ENCODE data around the gene ZNF516.
A peak's percentile ranks its signal among the peaks of the same experiment; 100 is the strongest.

Gene ZNF516

DNA sequence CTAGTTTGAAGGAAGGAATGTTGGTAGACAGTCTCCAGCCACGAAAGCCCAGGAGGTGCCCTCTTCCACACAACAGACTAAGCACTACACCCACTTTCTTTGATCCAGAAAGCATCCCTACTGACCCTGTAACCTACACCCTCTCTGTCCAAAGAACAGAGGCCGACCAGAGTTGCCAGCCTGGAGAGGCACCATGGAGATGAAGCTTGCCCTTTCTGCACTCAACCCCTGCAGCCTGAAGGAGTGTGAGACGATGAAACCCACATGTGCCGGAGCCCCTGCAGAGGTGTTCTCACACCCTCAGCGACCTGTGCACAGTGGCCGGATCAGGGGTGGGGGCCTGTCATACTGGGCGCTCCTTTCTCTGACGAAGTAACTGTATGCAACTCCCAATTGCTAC, 136.3 kb downstream of the ZNF516 start:
- no peak for DNase-seq

DNA sequence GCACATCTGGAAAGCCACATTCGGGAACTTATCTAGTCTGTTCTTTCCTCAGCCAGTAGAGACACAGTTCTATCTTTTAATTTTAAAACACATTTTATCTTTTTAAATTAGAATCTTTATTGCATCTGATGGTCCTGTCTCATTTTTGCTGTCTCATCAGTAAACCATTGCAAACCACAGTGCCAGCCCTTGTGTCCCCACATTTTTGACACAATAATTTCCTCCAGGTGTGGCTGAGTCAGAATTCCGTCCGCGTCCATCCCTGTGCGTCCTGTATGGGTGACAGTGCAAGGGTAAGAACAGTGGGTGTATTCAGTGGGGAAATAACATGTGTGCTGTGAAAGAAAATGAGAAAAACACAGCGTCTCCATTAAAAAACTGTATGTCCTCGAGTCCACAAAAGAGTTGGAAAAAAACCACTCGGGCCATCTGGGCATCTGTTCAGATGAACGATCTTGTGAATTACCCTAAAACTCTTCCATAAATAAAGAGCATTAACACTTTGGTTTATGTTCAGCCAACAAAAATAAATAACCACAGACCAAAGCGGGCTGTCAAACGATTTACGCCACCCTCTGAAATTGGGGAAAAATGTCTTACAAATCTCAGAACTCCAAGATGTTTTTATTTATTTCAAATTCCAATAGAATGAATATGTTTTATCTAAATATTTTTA, 137.3 kb downstream of the ZNF516 start:
- no peak for DNase-seq

DNA sequence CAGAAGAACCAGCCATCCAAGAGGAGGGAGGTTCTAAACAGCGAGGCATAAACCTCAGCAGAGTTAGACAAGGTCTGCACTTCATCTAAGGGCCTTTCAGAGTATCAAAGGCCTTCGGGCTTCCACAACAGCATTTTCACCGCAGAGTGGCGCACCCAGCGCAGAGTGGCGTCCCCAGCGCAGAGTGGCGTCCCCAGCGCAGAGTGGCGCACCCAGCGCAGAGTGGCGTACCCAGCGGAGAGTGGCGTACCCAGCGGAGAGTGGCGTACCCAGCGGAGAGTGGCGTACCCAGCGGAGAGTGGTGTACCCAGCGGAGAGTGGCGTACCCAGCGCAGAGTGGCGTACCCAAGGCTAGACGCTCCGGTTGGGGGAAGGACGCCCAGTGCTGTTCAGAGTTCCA, 137.9 kb downstream of the ZNF516 start:
- no peak for DNase-seq

GRCh38 chr18:76356666-76357065, 138.4 kb downstream of the ZNF516 start:
- DNase-seq = no peak

DNA sequence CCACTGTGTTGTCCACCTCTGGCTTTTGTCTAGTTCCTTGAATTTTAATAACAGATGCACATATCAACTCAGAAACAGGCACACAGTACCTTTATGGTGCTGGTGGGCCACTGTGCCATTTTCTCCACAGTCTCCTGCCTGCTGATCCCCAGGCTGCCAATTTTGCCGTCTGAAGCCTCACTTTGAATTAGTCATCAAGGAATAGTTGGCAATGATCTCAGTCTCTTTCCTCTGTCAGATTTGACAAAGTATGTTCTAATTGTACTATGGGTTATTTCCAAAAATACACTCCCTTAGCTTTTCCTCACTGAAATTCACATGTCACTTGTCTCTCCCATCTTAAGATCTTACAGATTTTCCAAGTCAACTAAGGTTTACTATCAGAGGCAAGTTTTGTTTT, 140.7 kb downstream of the ZNF516 start:
- DNase-seq = no peak

DNA sequence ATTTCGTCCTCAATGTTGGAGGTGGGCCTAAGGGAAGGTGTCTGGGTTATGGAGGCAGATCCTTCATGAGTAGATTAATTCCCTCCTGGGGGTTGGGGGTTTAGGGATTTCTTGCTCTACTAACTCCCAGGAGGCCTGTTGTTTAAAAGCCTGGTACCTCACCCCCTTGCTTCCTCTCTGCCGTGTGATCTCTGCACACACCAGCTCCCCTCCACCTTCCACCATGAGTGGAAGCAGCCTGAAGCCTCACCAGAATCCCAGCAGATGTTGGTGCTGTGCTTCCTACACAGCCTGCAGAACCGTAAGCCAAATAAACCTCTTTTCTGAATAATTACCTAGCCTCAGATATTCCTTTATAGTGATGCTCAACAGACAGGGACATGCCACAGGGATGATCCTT, 141.5 kb downstream of the ZNF516 start:
- DNase-seq = no peak

GRCh38 chr18:76353046-76353445, 142.0 kb downstream of the ZNF516 start:
- no peak for DNase-seq

DNA sequence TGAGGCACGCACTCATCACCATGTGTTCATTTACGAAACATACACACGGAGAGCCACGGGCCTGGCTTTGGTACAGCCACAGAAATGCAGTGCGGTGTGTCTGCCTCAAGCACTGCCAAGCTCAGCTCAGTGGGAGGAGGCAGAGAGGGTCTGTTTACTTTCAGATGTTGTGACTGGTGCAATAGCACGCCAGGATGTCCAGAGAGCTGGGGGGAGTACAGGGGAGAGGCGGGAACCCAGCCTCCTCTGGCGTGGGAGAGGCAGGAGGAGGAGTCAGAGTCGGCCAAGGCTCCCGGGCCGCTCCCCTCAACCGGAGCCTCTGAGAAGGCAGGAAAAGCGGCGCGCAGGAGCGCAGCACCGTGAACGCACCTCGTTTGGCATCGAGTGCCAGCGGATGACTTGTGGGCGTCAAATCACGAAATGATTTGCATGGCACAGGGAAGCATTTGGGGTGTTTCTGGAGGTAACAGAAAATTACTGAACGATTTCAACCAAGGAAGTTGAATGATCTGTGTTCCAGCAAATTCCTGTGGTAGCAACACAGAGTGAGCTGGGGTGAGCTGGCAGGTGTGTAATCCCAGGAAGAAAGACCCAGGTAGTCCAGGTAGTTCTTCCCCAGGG, 143.0 kb downstream of the ZNF516 start:
- no peak for DNase-seq

DNA sequence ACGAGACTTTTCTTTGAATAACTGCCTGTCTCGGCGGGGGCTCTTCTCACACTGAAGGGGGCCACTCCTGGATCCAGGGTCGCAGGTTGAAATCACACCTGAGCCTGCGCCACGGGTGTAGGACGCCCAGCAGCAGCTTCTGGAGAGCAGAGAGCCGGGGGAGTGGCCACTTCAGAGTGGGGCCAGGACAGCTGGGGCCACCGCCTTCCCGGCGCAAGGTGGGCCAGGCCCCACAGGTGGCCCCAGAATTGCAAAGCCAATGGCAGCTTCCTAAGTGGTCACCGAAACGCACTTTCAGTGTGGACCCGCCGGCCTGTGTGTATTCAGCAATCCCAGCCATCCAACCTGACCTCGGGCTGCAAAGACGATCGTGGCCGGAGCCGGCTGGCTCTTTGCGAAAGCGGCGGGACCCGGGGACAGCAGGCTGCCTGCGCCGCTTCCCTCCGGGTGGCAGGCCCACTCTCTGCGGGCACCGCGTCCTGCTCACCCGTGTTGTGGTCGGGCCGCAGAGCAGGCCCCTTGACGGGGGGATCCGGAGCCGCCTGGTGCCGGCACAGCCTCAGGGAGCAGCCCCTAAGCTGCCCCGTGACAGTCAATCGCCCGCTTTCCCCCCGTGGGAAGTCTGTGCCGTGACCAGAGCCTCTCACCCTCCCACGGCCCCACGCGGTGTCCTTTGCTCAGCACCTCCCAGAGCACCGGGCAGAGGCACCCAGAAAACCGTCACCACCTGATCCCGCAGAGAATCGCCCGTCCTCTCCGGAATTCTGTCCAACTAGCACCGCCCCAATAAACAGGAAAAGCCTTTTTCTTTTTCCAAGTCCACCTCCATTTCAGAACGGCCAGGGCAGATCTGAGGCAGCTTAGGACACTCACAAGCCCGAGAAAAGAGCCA, 144.7 kb downstream of the ZNF516 start:
- DNase-seq = no peak

DNA sequence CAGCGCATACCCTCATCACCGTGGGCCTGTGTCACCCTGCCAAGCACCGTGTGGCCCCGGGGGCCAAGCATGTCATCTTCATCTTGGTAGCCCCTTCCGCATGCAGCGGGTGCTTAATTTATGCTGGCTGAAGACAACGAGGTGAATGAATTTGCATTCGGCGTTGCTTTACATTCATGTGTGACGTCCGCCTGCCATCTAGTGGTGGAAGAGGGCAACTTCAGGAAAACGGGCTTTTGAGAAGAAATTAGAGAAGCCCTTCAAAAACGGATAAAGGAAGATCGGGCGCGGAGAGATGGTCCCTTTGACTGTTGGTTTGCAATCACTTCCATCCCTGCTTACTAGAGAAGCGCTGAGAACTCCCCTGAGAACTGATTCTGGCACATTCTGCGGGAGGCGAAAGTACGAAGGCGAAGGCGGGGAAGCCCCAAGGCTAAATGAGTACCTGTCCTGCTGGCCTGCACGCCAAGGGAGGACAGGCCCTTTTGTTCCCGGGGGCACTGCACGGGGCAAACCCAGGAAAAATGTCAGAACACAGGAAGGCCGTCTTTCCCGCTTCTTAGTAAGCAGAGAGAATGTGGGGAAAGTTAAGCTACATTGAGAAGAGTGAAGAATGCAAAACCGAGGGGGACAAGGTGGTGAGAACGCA, 145.9 kb downstream of the ZNF516 start:
- DNase-seq = peak in 3 of 4 experiments; percentile 11 to 25 (median 23)

DNA sequence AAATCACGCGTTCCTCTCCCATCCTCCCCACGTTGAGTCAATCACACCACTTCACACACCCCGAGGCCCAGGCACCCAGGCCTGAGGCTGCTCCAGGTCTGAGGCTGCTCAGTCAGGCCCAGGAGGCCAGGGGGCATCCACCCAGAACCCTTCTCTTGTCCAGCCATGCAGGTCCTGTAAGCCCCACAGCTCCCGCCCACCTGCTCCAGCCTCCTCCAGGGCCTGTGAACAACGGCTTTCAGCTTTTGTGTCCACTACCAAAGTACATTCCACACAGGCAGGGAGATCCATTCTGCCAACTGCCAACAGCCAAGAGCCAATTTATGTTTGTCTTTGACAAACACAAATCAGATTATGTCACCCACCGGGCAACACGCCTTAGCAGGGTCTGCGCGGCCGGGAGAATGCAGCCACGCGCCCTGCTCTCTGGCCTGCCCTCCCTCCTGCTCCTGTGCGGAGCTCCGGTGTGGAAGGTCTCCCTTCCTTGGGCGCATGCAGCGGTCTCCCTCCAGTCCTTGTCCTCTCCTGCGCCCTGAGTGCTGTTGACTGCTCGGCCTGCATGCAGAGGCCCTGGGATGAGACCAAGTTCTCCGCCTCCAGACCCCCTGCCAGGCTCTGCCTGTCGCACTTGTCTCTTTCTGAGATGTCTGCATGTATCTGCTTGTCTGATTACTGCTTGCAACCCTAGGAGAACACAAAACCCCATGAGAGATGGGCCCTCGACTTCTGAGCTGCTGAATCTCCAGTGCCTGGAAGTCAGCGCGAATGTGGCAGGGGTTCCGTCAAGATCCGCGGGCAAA, 146.6 kb downstream of the ZNF516 start:
- DNase-seq = no peak

DNA sequence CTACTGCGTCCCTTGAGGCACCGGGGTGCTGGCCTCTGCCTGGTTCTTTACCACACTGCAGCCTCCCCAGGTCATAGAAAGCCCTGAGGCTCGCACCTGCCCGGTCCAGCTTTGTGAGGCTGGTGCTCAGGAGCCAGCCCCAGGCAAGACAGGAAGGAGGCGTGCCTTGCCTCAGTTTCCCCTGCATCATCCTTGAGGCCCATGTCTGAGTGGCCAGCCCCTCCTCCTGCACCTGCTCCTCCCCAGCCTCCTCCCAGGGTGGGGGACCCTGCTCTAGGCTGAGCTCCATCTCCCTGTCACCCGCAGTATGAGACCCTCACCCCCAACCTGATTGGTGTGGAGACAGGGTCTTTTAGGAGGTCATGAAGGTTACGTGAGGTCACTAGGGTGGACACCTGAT, 147.7 kb downstream of the ZNF516 start:
- no peak for DNase-seq

GRCh38 chr18:76346490-76347130, 148.4 kb downstream of the ZNF516 start:
- DNase-seq = no peak

DNA sequence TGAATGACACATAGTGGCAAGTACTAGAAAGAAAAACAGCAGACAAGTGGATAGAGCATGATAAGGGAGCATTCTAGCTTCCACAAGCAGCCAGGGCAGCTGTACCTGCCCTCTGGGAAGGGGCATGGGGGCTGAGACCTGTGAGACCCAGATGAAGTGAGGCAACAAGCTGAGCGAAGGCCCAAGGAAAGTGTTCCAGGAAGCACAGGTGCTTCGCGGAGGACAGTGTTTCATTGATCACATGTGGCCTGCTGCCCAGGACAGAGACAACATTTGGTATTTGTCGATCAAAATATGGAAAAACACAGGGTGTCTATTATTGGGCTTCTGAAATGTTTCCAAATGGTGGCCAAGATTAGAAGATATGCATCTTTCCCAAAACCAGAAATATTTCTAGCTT, 149.1 kb downstream of the ZNF516 start:
- no peak for DNase-seq

DNA sequence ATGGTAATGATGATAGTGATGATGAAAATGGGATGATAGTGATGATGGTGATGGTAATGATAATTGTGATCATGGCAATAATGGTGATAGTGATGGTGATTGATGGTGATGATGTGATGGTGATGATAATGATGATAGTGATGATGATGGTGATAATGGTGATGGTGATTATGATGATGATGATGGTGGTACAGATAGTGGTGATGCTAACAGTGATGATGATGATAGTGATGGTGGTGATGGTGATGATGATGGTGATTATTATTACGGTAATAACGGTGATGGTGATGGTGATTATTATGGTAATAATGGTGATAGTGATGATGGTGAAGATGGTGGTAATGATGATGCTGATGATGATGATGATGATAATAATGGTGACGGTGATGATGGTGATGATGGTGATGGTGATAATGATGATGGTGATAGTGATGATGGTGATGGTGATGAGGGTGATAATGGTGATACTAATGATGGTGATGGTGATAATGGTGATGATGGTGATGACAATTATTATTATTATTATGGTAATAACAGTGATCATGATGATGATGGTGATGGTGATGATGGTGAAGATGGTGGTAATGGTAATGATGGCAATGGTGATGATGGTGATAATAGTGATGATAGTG, 151.0 kb downstream of the ZNF516 start:
- no peak for DNase-seq

GRCh38 chr18:76340410-76340809, 154.6 kb downstream of the ZNF516 start:
- no peak for DNase-seq

DNA sequence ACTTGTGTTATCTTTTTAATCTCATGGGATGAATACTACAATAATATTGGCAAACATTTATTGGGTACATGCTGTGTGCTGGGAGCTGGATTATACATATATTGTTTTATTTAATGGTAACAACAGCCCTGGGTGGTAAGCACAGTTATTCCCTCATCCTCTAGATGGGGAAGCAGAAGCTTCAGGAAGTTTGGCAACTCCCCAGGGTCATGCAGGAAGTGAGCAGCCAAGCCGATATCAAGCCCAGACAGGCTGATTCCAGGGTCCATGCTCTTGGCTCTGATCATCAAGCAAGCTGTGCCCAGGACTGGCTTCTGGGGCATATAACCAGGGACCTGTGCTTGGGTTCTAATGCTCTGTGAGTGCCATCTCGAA, 155.8 kb downstream of the ZNF516 start:
- no peak for DNase-seq

GRCh38 chr18:76338619-76339245, 156.3 kb downstream of the ZNF516 start:
- DNase-seq = no peak

DNA sequence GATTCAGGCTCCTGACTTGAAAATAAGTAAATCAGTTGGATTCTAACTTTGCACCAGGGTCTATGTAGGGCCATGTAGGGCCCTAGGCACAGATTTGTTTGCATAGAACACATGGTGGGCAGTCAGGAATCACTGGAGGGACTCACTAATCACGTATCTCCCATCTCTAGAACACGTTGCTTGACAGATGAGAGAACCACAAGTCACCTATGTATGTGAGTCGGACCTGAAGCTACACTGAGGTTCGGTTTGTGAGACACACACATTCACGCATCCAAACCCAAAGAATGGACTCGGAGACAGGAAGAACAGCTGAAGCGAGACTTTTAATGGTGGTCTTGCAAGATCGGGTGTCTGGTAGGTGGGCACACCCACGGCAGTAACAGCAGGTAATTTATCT, 157.0 kb downstream of the ZNF516 start:
- DNase-seq = no peak

GRCh38 chr18:76335859-76336640, 159.0 kb downstream of the ZNF516 start:
- DNase-seq = no peak
